HG03097 (cell line): Measurements from ENCODE around the gene PXT1.

Source experiments
- ATAC-seq: cut with Tn5 transposase; IDR thresholded peaks from one replicate; pipeline ENCODE4 v1.9.1; 2021; ENCODE audit not compliant: unreplicated experiment, low FRiP score

Gene PXT1

GRCh38 chr6:36399970-36400369 lies 42.7 kb downstream of the PXT1 start:
- no peak for ATAC-seq

GRCh38 chr6:36392621-36393020 lies 50.0 kb downstream of the PXT1 start:
- ATAC-seq = no peak

GRCh38 chr6:36389353-36389752 lies 53.3 kb downstream of the PXT1 start:
- no peak for ATAC-seq

GRCh38 chr6:36387440-36388303 lies 55.0 kb downstream of the PXT1 start, which contains the start of gene ETV7:
Gene ETV7 (minus strand): TSS chr6:36387669. CDS start chr6:36387541, 128 bp downstream.
- no peak for ATAC-seq

GRCh38 chr6:36386495-36387439 lies 55.9 kb downstream of the PXT1 start:
- no peak for ATAC-seq

- no peak for ATAC-seq
These were observed 58.6 kb downstream of the PXT1 start for GRCh38 chr6:36384095-36384494.

- no peak for ATAC-seq
These were observed 59.0 kb downstream of the PXT1 start for GRCh38 chr6:36383606-36384005.

- no peak for ATAC-seq
These were observed 59.7 kb downstream of the PXT1 start for GRCh38 chr6:36382976-36383375.

- no peak for ATAC-seq
These were observed 60.9 kb downstream of the PXT1 start for GRCh38 chr6:36381502-36382389.

- ATAC-seq = no peak
These were observed 62.5 kb downstream of the PXT1 start for GRCh38 chr6:36380166-36380565.

- no peak for ATAC-seq
These were observed 63.7 kb downstream of the PXT1 start for GRCh38 chr6:36378936-36379335.

GRCh38 chr6:36378243-36378920 lies 64.3 kb downstream of the PXT1 start:
- ATAC-seq = no peak

GRCh38 chr6:36377594-36377993 lies 65.1 kb downstream of the PXT1 start:
- ATAC-seq = no peak

GRCh38 chr6:36376742-36377141 lies 65.9 kb downstream of the PXT1 start:
- ATAC-seq = no peak

- ATAC-seq = no peak
These were observed 66.5 kb downstream of the PXT1 start for GRCh38 chr6:36376183-36376582.

GRCh38 chr6:36375644-36376155 lies 67.0 kb downstream of the PXT1 start:
- no peak for ATAC-seq

GRCh38 chr6:36374972-36375371 lies 67.7 kb downstream of the PXT1 start:
- ATAC-seq = no peak

- no peak for ATAC-seq
These were observed 68.5 kb downstream of the PXT1 start for GRCh38 chr6:36374194-36374593.

- ATAC-seq = no peak
These were observed 69.2 kb downstream of the PXT1 start for GRCh38 chr6:36373368-36374019.
